Measurements from ENCODE around the gene MARVELD2.
"Not testable (repeated sequence)": the region's sequence is repeated elsewhere in the genome, so short reads cannot be mapped to it uniquely, and the experiment has no call there.

The MARVELD2 gene, protein sequence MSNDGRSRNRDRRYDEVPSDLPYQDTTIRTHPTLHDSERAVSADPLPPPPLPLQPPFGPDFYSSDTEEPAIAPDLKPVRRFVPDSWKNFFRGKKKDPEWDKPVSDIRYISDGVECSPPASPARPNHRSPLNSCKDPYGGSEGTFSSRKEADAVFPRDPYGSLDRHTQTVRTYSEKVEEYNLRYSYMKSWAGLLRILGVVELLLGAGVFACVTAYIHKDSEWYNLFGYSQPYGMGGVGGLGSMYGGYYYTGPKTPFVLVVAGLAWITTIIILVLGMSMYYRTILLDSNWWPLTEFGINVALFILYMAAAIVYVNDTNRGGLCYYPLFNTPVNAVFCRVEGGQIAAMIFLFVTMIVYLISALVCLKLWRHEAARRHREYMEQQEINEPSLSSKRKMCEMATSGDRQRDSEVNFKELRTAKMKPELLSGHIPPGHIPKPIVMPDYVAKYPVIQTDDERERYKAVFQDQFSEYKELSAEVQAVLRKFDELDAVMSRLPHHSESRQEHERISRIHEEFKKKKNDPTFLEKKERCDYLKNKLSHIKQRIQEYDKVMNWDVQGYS

DNA sequence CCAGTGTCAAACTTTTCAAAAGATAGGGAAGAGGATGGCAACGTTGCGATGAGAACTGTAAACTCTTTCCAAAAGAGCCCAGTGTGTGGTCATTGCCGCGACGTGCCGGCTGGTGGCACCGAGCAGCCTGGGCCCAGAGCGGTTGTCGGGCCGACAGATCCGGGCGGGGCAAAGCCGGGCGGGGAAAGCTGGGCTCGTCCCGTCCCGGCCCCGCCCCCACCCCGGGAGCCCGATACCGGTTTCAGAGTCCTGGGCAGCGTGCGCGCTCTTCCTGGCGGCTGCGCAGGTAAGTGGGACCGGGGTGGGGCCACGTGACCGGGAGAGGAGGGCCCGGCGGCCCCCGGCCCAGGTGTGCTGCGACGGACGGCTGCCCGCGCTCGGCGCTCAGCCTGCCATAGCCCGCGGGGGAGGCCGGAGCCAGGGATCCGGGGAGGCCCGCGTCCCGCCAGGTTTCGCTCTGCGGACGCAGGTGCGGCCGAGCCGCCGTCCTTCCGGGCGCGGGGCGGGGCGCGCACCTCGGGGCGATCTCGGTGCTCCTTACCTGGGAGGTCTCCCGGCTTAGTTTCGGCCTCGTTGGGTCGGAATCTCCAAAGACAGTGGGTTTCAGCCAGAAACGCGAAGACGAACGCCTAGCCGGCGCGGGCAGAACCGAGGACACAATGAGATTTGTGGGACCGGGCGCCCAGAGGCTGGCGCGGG lies at the start of gene MARVELD2:
Gene MARVELD2, plus strand, starts transcription at position 232 of the 699 bp plus-strand sequence. CDS start 4,270 bp downstream, outside the sequence.
- DNase-seq = peak; percentile 69 to 88 (median 69)

DNA sequence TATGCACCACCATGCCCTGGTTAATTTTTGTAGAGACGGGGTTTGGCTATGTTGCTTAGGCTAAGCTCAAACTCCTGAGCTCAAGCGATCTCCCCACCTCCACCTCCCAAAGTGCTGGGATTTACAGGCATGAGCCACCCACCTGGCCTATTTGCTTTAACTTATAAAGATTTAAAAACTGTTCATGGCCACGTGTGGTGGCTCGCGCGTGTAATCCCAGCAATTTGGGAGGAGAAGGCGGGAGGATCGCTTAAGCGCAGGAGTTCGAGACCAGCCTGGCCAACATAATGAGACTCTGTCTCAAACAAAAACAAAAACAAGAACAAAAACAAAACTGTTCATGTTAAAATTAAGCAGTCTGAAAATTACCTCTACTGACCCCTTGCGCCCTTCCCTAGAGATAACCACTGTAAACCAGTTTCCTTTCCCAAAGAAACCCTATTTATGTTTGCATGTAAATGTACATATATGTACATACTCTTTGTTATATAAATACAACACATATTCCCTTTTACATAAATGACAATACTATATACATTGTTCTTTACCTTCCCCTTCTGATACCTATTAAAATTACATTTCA lies 47.1 kb upstream of the MARVELD2 start:
- DNase-seq = peak in 1 of 3 donors; percentile 11

DNA sequence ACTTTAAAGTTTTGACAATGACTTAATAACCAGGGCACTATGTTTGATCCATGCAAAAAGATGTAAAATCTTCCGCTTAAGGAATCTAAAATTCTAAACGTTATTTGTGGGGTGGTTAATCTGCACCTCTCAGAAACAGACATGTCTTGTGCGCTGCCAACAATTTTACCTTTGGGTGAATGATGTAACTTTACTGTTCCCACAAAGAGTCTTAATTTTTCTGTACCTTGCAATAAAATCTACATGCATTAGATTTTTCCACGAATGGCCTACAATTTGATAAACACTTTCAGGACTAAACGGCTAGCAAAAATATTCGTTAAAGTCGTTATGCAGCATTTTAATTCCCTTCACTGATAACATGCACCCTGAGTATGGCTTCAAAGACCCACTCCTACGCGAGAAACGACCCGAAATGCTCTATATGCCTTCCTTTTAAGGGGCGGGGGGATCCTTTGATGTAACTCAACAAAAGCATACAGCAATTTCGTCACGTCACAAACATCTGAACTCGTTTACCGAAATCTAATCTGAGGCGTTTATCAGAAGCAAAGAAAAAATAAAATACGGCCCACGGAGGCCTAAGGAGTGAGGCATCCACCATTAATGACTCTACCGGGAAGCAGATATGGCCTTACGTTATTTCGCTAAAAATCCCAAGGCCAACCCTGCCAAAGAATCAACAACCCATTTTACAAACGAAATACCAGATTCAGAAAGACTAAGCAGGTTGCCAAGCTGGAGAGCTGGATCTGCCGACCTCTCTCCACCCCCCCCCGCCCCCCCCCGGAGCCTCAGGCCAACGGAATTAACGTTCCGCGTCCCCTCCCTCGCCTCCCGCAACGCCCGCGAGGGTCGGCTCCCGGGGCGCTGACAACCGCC lies 46.2 kb upstream of the MARVELD2 start:
- DNase-seq = peak in 2 of 3 donors; percentile 32 to 36

DNA sequence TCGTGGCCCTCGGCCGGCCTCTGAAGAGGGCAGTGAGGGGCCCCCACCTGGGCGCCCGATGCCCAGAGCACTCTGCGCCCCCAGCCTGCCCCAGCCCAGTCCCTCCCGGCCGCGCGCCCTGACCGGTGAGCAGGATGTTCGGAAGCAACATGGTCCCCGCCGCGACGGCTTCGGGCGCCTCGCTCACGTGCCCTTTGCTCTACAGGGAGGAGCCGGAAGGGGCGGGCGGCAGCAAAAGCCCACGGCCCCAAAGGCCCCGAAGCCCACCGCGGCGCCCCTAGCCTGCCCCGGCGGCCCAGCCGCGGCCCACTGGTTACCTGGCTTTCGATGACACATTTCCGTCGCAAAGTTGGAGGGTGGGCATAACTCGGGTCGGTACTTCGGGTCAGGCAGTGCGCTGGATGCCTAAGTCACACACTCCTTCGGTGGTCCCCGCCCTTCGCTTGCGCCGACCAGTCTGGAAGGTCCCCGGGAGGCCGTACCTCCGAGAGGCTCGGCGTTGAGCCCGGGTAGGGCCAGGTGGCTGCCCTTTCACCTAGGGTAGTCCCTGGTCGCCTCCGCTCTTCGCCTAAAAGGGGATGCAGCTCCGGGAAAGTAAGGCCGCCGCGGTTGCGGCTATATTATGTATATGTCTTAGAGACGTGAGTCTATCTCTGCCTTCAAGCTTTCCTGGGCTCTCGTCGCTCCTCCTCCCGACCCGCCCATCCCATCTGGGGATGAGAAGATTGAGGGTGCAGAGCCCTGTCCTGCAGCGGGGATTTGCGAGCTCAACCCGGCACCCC lies 45.4 kb upstream of the MARVELD2 start, which contains the start of the genes AK6, RAD17 and TAF9:
Gene AK6, minus strand, starts transcription at position 181 of the 782 bp plus-strand sequence. Its CDS starts 30 bp downstream, at position 151.
Gene RAD17, plus strand, starts transcription at position 479 of the 782 bp plus-strand sequence. CDS start 2,391 bp downstream, outside the sequence.
Gene TAF9, minus strand, starts transcription at position 181 of the 782 bp plus-strand sequence. CDS start 3,783 bp downstream, outside the sequence.
- DNase-seq = peak; percentile 93 to 96 (median 94)

DNA sequence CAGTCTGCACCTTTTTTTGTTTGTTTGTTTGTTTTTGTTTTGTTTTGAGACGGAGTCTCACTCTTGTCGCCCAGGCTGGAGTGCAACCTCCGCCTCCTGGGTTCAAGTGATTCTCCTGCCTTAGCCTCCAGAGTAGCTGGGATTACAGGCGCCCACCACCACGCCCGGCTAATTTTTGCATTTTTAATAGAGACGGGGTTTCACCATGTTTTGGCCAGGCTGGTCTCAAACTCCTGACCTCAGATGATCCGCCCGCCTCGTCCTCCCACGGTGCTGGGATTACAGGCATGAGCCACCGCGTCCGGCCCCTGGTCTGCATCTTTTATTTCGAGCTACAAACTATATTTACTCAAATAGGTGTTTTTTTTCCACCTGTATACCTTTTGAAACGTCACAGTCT lies 44.6 kb upstream of the MARVELD2 start:
- peak in 2 of 3 donors; percentile 13 to 19 for DNase-seq

DNA sequence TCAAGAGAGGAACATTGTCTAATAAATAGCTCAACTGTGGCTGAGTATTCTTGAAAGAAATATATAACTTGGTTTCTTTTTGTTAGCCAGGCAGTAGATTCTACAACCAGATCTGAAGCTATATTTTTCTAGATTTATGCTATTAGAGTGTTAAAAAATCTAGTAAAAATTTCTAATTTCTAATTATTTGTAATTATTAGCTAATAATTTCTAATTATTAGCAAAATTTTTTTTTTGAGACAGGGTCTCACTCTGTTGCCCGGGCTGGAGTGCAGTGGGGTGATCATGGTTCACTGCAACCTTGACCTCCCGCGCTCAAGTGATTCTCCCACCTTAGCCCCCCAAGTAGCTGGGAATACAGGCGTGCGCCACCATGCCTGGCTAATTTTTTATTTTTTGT lies 42.5 kb upstream of the MARVELD2 start:
- DNase-seq = no peak

DNA sequence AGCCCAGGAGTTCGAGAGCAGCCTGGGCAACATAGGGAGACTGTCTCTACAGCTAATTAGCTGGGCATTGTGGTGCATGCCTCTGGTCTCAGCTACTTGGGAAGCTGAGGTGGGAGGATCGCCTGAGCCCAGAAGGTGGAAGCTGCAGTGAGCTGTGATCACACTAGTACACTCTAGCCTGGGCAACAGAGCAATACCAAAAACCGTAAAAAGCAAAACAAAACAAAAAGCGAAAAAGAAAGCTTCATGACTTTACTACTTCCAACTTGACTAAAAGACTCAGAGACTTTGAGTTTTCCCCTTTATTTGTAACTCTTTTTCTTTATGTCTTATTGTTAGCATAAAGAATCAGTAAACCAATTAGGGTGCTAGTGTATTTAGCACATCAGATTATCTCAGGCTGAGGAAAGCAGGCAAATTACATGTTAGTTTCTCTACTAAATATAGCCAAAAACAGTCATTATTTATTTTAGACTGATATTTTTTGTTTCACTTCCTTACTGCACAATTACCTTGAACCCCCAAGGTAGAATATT lies 39.9 kb upstream of the MARVELD2 start:
- no peak for DNase-seq

DNA sequence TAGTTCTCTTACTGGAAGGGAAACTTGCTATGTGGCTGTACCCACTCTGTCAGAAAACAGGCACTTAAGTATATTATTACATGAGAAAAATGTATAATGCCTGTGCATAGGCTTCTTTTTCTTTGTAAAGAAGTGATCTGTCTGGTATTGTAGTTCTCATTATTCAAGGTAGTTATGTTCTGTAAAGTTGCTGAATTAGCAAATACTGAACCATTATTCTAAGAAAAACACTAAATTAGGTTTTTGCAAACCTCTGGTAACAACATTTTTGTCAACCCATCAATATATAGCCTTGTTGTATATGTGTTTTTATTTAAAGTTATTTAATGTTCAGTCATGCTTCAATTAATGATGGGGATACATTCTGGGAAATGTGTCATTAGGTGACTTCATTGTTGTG lies 36.5 kb upstream of the MARVELD2 start:
- no peak for DNase-seq

DNA sequence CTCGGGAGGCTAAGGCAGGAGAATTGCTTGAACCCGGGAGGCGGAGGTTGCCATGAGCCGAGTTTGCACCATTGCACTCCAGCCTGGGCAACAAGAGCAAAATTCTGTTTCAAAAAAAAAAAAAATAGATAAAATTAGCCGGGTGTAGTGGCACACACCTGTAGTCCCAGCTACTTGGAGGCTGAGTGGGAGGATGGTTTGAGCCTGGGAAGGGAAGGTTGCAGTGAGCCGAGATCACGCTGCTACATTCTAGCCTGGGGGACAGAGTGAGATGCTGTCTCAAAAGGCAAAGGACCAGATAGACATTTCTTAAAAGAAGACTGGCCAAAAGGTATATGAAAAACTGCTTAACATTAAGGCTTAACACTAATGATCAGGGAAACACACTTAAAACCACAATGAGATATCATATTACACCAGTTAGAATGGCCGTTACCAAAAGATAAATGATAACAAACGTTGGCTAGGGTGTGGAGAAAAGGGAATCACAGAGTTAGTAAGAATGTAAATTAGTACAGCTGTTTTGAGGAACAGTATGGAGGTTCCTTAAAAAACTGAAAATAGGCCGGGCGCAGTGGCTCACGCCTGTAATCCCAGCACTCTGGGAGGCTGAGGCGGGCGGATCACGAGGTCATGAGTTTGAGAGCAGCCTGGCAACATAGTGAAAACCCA lies 10.1 kb upstream of the MARVELD2 start:
- DNase-seq = no peak

DNA sequence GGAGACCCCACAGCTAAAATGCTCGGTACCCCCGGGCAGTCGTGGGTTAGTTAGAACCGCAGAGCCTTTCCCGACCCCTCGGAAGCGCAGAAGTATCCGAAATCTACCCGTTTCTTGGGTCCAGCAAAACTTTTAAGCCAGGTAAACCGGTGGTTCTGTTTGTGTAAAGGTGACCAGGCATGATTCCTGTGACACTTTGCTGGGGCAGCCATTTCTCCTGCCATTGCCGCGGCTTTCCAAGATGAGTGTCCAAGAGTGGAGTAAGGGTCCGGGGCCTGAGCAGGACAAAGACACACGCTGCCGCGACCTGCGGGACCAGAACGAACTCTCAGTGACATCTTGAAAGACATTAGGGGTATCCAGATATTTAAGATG lies 655 bp downstream of the MARVELD2 start:
- DNase-seq = no peak

DNA sequence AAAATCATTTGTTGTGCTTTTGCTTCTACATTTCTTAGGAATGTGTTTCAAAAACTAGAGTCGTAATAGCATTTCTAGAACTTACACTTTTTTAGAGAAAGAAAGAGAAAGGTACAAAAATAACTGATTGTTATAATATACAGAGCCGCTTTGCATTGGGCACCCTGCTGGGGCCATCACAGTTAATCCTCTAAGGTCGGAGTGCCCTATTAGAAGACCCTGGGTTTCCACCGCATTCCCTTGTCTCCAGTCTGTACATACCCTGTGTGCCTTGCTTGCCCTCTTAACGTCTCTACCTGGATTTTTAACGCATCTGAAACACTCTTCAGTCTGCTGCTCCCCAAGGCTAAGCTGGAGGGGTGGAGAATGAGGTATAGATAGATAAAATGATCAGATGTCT lies 1.3 kb downstream of the MARVELD2 start:
- no peak for DNase-seq

DNA sequence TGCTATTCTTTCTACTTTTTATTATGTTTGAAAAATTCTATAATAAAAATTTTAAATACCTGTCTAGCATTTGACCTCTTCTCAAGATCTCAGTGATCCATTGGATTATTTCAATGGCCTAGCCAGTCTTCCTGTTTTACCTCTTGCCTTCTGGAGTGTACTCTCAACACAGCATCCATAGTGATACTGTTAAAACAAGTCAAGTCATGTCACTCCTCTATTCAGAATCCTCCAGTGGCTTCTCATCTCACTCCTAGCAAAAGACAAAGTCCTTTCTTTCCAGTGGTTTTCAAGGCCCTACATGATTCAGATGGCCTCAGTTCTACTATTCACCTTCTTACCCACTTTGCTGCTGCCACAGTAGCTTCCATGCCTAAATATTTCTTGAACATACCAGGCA lies 1.8 kb downstream of the MARVELD2 start:
- no peak for DNase-seq

DNA sequence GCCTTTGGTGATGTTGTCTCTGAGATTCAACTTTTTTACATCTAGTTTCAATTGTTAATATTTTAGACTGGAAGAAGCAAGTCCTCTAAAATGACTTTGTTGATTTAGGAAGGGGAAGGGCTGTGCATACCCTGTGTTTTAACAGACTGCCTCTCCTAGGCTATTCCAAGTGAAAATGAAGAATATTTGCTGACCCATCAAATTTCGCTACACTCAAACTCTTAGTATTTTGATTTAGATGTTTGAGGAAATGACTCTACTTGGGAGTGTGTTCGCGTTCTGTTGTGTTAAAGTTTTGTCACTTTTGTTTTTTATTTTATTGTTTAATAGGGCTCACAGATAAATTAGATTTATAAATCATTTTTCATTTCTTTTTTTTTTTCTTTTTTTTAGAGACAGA lies 3.6 kb downstream of the MARVELD2 start:
- DNase-seq = no peak

DNA sequence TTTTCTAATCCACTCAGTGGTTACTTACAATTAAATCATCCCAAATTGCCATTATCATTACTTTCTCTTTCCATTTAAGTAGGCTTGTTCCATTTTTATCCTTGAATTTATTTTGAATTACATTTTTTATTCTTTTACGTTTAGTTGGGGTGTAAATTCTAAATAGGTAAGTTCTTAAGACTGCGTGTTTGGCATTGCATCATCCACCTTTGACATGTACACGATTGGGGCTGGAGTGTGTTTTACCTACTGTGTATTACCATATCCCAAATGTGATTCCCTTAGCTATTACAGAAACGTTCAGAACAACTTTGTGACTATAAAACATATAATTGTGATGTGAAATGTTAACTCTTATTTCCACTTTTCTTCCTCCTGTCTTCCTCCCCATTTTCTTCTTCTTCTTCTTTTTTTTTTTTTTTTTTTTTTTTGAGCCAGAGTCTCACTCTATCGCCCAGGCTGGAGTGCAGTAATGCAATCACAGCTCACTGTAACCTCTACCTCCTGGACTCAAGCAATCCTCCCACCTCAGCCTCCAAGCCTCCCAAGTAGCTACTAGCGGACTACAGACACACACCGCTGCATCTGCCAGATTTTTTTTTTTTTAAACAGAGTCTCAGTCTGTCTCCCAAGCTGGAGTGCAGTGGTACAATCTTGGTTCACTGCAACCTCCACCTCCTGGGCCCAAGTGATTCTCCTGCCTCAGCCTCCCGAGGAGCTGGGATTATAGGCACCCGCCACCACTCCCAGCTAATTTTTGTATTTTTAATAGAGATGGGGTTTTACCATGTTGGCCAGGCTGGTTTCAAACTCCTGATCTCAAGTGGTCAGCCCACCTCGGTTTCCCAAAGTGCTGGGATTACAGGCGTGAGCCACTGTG lies 16.7 kb downstream of the MARVELD2 start:
- no peak for DNase-seq

DNA sequence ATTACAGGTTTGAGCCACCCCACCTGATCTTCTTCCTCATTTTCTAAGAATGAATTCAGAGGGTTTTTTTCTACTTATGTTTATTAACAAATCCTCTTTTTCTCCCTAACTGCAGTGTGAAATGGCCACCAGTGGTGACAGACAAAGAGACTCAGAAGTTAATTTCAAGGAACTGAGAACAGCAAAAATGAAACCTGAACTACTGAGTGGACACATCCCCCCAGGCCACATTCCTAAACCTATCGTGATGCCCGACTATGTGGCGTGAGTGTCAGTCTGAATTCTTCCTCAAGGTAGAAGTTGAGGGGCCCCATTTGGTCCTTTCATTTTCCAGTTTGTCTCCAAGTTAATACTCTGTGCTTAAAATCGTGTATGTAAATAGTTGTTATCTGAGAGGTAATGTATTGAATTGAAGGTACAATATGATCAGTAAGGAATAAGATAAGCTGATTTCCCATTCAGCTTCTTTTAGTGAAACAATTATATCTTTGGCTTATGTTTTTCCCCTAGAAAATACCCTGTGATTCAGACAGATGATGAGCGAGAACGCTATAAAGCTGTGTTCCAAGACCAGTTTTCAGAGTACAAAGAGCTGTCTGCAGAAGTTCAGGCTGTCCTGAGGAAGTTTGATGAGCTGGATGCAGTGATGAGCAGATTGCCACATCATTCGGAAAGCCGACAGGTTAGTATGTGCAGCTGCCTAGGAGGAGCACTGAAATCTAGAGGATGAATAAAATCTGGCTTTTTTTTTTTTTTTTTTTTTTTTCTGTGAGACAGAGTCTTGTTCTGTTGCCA lies 17.7 kb downstream of the MARVELD2 start:
- DNase-seq = peak; percentile 21 to 45 (median 24)

DNA sequence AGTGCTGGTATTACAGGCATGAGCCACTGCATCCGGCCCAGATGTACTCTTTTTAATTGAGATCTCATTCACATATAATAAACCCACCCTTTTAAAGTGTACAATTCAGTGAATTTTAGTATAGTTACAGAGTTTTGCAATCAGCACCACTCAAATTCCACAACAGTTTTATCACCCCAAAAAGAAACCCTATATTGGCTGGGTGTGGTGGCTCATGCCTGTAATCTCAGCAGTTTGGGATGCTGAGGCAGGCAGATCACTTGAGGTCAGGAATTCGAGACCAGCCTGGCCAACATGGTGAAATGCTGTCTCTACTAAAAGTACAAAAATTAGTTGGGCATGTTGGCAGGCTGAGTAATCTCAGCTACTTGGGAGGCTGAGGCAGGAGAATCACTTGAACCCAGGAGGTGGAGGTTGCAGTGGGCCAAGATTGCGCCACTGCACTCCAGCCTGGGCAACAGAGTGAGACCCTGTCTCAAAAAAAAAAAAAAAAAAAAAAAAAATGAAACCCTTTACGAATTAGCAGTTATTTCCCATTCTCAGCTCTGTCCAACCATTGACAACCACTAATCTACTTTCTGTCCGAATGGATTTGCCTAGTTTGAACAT lies 20.5 kb downstream of the MARVELD2 start:
- DNase-seq = not testable (repeated sequence)

DNA sequence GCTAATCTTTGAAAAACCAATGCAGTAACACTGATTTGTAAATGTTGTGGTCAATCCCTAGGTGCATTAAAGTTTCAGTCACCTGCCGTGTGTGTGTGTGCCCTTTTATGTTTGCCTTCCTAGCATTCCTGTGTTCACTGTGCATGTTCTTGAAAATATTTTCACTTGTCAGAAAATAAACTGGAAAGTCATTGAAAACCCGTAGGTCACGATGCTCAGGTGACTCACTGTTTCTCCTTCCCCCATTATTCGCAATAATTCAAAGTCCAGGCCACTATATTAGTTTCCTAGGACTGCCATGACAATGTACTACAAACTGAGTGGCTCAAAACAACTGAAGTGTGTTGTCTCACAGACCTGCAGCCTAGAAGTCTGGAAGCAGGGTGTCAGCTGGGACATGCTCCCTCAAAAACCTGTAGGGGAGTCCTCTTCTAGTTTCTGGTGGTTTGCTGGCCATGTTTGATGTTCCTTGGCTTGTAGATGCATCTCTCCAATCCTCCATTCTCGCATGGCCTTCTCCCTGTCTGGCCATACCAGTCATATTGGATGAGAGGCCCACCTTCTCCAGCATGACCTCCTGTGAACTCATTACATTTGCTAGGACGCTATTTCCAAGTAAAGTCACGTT lies 29.3 kb downstream of the MARVELD2 start:
- no peak for DNase-seq

Measured in suppressor macrophage treated with lipopolysaccharide for 1 hour (primary cell).